ENCODE data around the gene SDK1. TPM values are rescaled to one million over a fixed set of nuclear protein-coding genes. Genes with fewer than 3 reads are reported as not detected.

SDK1 gene
- total RNA-seq, 2 experiments from 2014 or later, result 0.25 to 0.78 TPM

- POLR2A ChIA-PET, result no interaction called here
- ATAC-seq (no peak), DNase-seq (no peak)
- CTCF ChIA-PET, result interaction anchor here (1.6 kb wide), 1 partner anchor 11 kb away, joined by 5 read pairs; no protein-coding TSS in a partner anchor
- no peak for TF ChIP-seq CTCF (IDR thresholded peaks at IDR 0.05)
- H3K27me3 Mint-ChIP-seq, result peaks cover 3% of the 10 kb centered on the region
- H3K27ac Mint-ChIP-seq, result no peak overlapping the region
- intact Hi-C loops (cut with micrococcal nuclease), result no loop called here
- H3K4me3 Mint-ChIP-seq, result no peak overlapping the region
- peaks cover 4% of the 10 kb centered on the region for H3K9me3 Mint-ChIP-seq
- no peaks in the 10 kb centered on the region for H3K4me1 Mint-ChIP-seq (ENCODE audit: low read depth)
- peaks cover 1% of the 10 kb centered on the region for H3K36me3 Mint-ChIP-seq (ENCODE audit: low read depth)
Observed at GRCh38 chr7:3733541-3734140, 432.6 kb downstream of the SDK1 start.

GRCh38 chr7:3738964-3739363 is 437.9 kb downstream of the SDK1 start:
- Mint-ChIP-seq H3K4me3 (no peak overlapping the region), H3K27ac (no peak overlapping the region), H3K27me3 (peaks cover 9% of the 10 kb centered on the region), H3K36me3 (ENCODE audit: low read depth) (no peaks in the 10 kb centered on the region), H3K4me1 (ENCODE audit: low read depth) (no peaks in the 10 kb centered on the region), H3K9me3 (peaks cover 7% of the 10 kb centered on the region)
- intact Hi-C loops (cut with micrococcal nuclease), result no loop called here
- TF ChIP-seq CTCF (IDR thresholded peaks at IDR 0.05), result no peak
- no peak for DNase-seq
- no peak for ATAC-seq
- POLR2A ChIA-PET, result no interaction called here
- CTCF ChIA-PET, result no interaction called here

GRCh38 chr7:3739983-3740382 is 438.9 kb downstream of the SDK1 start:
- Mint-ChIP-seq H3K27ac (no peak overlapping the region), H3K27me3 (peaks cover 9% of the 10 kb centered on the region), H3K36me3 (ENCODE audit: low read depth) (no peaks in the 10 kb centered on the region), H3K4me3 (no peak overlapping the region), H3K9me3 (peaks cover 7% of the 10 kb centered on the region), H3K4me1 (ENCODE audit: low read depth) (no peaks in the 10 kb centered on the region)
- DNase-seq (no peak), ATAC-seq (no peak)
- CTCF ChIA-PET, result no interaction called here
- no peak for TF ChIP-seq CTCF (IDR thresholded peaks at IDR 0.05)
- POLR2A ChIA-PET, result no interaction called here
- intact Hi-C loops (cut with micrococcal nuclease), result no loop called here

GRCh38 chr7:3747467-3747866 is 446.4 kb downstream of the SDK1 start:
- no peak for TF ChIP-seq CTCF (IDR thresholded peaks at IDR 0.05)
- Mint-ChIP-seq H3K4me3 (no peak overlapping the region), H3K36me3 (ENCODE audit: low read depth) (no peaks in the 10 kb centered on the region), H3K27ac (no peak overlapping the region), H3K27me3 (peaks cover 5% of the 10 kb centered on the region), H3K9me3 (no peaks in the 10 kb centered on the region), H3K4me1 (ENCODE audit: low read depth) (no peaks in the 10 kb centered on the region)
- ChIA-PET CTCF (no interaction called here), POLR2A (no interaction called here)
- ATAC-seq (no peak), DNase-seq (no peak)
- intact Hi-C loops (cut with micrococcal nuclease), result no loop called here

- Mint-ChIP-seq H3K36me3 (ENCODE audit: low read depth) (no peaks in the 10 kb centered on the region), H3K27me3 (peaks cover 5% of the 10 kb centered on the region), H3K4me1 (ENCODE audit: low read depth) (no peaks in the 10 kb centered on the region), H3K9me3 (no peaks in the 10 kb centered on the region), H3K27ac (no peak overlapping the region), H3K4me3 (no peak overlapping the region)
- ChIA-PET POLR2A (no interaction called here), CTCF (no interaction called here)
- DNase-seq (no peak), ATAC-seq (no peak)
- intact Hi-C loops (cut with micrococcal nuclease), result no loop called here
- TF ChIP-seq CTCF (IDR thresholded peaks at IDR 0.05), result no peak
Observed at GRCh38 chr7:3748389-3748788, 447.3 kb downstream of the SDK1 start.

Measured in activated CD8-positive, alpha-beta T cell treated with anti-CD3 and anti-CD28 coated beads for 36 hours (primary cell).